GM19395 (cell line): ENCODE measurements around the gene ACTG2.
A peak's percentile ranks its signal among the peaks of the same experiment; 100 is the strongest.

Source experiments
- ATAC-seq: cut with Tn5 transposase; IDR thresholded peaks from one replicate; pipeline ENCODE4 v1.9.1; 2021; ENCODE audit warnings: mild to moderate bottlenecking, moderate library complexity; ENCODE audit not compliant: unreplicated experiment

ACTG2 gene

GRCh38 chr2:73911548-73912208 is 18.9 kb downstream of the ACTG2 start:
- no peak for ATAC-seq

GRCh38 chr2:73913414-73914054 is 20.7 kb downstream of the ACTG2 start:
- no peak for ATAC-seq

- ATAC-seq = no peak
Measured at GRCh38 chr2:73914667-73915066, 21.9 kb downstream of the ACTG2 start.

- no peak for ATAC-seq
Measured at GRCh38 chr2:73915437-73915993, 22.7 kb downstream of the ACTG2 start.

GRCh38 chr2:73916666-73917065 is 23.9 kb downstream of the ACTG2 start:
- ATAC-seq = no peak

GRCh38 chr2:73917296-73917695 is 24.5 kb downstream of the ACTG2 start:
- ATAC-seq = no peak

GRCh38 chr2:73917696-73918207 is 24.9 kb downstream of the ACTG2 start:
- ATAC-seq = no peak

GRCh38 chr2:73918856-73919255 is 26.0 kb downstream of the ACTG2 start:
- no peak for ATAC-seq

GRCh38 chr2:73919596-73920228 is 26.9 kb downstream of the ACTG2 start:
- no peak for ATAC-seq

- ATAC-seq = no peak
Measured at GRCh38 chr2:73920577-73921545, 28.1 kb downstream of the ACTG2 start.

- no peak for ATAC-seq
Measured at GRCh38 chr2:73921581-73921980, 28.8 kb downstream of the ACTG2 start.

- no peak for ATAC-seq
Measured at GRCh38 chr2:73922681-73923080, 29.9 kb downstream of the ACTG2 start.

GRCh38 chr2:73925033-73925704 is 32.4 kb downstream of the ACTG2 start:
- ATAC-seq = no peak

GRCh38 chr2:73925853-73926492 is 33.2 kb downstream of the ACTG2 start:
- ATAC-seq = no peak

- ATAC-seq = peak; percentile 99
Measured at GRCh38 chr2:73926493-73927327, 33.9 kb downstream of the ACTG2 start, which contains the start of gene DGUOK. TSS of gene DGUOK (plus strand) at chr2:73926880. CDS start at chr2:73926911, 31 bp downstream.

- no peak for ATAC-seq
Measured at GRCh38 chr2:73927344-73927743, 34.5 kb downstream of the ACTG2 start.

GRCh38 chr2:73928963-73929347 is 36.1 kb downstream of the ACTG2 start:
- ATAC-seq = no peak

GRCh38 chr2:73930386-73930785 is 37.6 kb downstream of the ACTG2 start:
- no peak for ATAC-seq
